ENCODE data around the gene USB1. TPM values are rescaled to one million over a fixed set of nuclear protein-coding genes. Genes with fewer than 3 reads are reported as not detected.

Gene USB1
- total and polyA plus RNA-seq, 2 donors (not counting 1 experiment from before 2014, with no cell fraction given) = 18.8 to 32.7 TPM

DNA sequence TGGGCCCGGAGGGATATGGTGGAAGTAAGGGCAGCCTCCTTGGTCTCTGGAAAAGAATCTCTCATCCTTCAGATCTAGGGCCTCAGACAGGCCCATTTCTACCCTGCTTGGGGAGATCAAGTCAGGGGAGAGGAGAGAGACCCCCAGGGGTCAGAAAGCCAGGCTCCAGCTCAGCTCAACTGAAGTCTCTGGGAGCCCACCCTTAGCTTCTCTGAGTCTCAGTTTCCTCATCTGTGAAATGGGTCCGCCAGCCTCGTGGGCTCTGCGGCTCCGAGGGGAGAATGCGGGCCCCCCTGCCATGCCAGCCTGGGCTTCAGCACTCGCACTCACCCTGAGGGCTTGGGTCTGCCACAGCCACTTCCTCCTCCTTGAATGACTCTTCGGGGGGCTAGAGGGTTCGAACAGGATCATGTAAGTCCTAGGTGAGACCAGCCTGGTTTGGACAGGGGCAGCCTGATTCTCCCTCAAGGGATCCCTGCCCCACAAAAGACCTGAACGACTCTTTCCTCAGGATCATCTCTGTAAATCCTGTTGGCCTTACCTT is 37.0 kb upstream of the USB1 start:
- Histone ChIP-seq H4K20me1 (ENCODE audit: control insufficient read depth, extremely low read depth, insufficient read depth, low read length) (no peaks in the 10 kb centered on the region), H3K4me2 (ENCODE audit: extremely low read depth, insufficient read depth, low read length) (no peak overlapping the region), H3K27ac (ENCODE audit: insufficient read depth, low read length) (no peak overlapping the region), H3K4me3 (replicated peaks in 1 of 4; ENCODE audit: control extremely low read depth in 1 of 4, insufficient read depth in 1 of 4, low read depth in 3 of 4, low read length in 4 of 4) (no peak overlapping the region), H3K4me1 (ENCODE audit: control insufficient read depth, extremely low read depth, insufficient read depth, low read length) (no peaks in the 10 kb centered on the region), H3K9ac (ENCODE audit: insufficient read depth, low read length) (no peak overlapping the region), H3K79me2 (ENCODE audit: control insufficient read depth, insufficient read depth, low read length) (no peaks in the 10 kb centered on the region), H3K27me3 (ENCODE audit: control insufficient read depth, insufficient read depth, low read length) (peaks cover 11% of the 10 kb centered on the region), H3K36me3 (ENCODE audit: control insufficient read depth, insufficient read depth, low read length) (no peaks in the 10 kb centered on the region), H3K9me3 (ENCODE audit: control insufficient read depth, insufficient read depth, low read depth, low read length) (no peaks in the 10 kb centered on the region), H2AFZ (ENCODE audit: low read length) (no peak overlapping the region)
- no peak for TF ChIP-seq EZH2 (IDR thresholded peaks at IDR 0.05; ENCODE audit: low read length, missing control alignments)
- TF ChIP-seq, protein P1, sequence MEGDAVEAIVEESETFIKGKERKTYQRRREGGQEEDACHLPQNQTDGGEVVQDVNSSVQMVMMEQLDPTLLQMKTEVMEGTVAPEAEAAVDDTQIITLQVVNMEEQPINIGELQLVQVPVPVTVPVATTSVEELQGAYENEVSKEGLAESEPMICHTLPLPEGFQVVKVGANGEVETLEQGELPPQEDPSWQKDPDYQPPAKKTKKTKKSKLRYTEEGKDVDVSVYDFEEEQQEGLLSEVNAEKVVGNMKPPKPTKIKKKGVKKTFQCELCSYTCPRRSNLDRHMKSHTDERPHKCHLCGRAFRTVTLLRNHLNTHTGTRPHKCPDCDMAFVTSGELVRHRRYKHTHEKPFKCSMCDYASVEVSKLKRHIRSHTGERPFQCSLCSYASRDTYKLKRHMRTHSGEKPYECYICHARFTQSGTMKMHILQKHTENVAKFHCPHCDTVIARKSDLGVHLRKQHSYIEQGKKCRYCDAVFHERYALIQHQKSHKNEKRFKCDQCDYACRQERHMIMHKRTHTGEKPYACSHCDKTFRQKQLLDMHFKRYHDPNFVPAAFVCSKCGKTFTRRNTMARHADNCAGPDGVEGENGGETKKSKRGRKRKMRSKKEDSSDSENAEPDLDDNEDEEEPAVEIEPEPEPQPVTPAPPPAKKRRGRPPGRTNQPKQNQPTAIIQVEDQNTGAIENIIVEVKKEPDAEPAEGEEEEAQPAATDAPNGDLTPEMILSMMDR (conservative IDR thresholded peaks at IDR 0.05 in 1 of 2, IDR thresholded peaks at IDR 0.05 in 1 of 2; ENCODE audit: low read depth in 1 of 2, low read length in 2 of 2) = no peak
- DNase-seq (ENCODE audit: low read depth in 2 of 2) = no peak

DNA sequence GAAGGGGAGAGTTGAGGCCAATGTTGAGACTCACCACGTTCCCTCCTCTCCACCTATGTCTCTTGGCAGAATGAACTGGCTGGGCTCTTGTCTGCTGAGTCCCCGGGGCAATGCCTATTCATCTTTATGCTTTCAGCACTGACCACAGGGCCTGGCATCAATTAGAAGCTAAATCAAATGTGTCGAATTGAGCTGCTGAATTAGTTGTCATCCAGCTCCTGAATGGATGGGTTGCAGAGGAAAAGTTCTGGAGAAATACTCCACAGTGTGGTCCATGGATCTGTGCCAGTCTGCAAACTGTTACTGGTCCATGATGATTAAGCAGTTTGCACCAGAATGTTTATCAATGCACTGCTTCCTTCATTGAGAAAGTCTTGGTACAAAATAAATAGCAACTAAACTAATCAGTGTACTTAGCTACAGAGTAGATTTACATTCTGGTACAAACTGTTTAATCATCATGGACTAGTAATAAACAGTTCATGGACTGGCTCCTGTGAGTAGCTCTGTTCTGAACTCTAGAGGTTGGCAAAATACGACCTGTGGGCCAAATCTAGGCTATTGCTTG is 34.9 kb upstream of the USB1 start:
- H3K79me2 ChIP-seq (ENCODE audit: control insufficient read depth, insufficient read depth, low read length) = no peaks in the 10 kb centered on the region
- peak in 1 of 2 donors; percentile 41 for DNase-seq (ENCODE audit: low read depth in 2 of 2)
- H3K4me3 ChIP-seq (replicated peaks in 1 of 4; ENCODE audit: control extremely low read depth in 1 of 4, insufficient read depth in 1 of 4, low read depth in 3 of 4, low read length in 4 of 4) = no peak overlapping the region
- no peaks in the 10 kb centered on the region for H3K4me1 ChIP-seq (ENCODE audit: control insufficient read depth, extremely low read depth, insufficient read depth, low read length)
- TF ChIP-seq EZH2 (IDR thresholded peaks at IDR 0.05; ENCODE audit: low read length, missing control alignments) = no peak
- TF ChIP-seq, protein P1 (conservative IDR thresholded peaks at IDR 0.05 in 1 of 2, IDR thresholded peaks at IDR 0.05 in 1 of 2; ENCODE audit: low read depth in 1 of 2, low read length in 2 of 2) = no peak
- no peaks in the 10 kb centered on the region for H4K20me1 ChIP-seq (ENCODE audit: control insufficient read depth, extremely low read depth, insufficient read depth, low read length)
- no peak overlapping the region for H3K9ac ChIP-seq (ENCODE audit: insufficient read depth, low read length)
- H2AFZ ChIP-seq (ENCODE audit: low read length) = no peak overlapping the region
- no peak overlapping the region for H3K4me2 ChIP-seq (ENCODE audit: extremely low read depth, insufficient read depth, low read length)
- H3K9me3 ChIP-seq (ENCODE audit: control insufficient read depth, insufficient read depth, low read depth, low read length) = no peaks in the 10 kb centered on the region
- H3K36me3 ChIP-seq (ENCODE audit: control insufficient read depth, insufficient read depth, low read length) = no peaks in the 10 kb centered on the region
- H3K27ac ChIP-seq (ENCODE audit: insufficient read depth, low read length) = no peak overlapping the region
- H3K27me3 ChIP-seq (ENCODE audit: control insufficient read depth, insufficient read depth, low read length) = peaks cover 6% of the 10 kb centered on the region

DNA sequence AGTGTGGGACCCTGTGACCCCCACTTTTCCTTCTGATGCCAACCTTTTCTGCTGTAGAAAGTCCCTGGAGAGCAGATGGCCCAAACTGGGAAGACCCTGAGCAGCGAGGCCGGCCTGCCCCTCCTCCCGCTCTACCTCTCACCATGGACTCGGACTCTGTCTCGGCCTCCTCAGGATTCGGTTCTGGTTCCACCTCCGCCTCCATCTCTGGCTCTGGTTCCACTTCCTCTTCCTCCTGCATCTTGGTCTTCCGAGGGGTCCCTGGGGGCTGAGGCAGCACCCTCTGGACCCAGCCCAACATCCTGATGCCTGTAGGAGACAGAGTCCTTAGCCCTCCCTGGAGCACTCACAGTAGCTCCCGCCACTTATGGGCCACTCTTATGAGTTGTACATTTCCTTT is 34.2 kb upstream of the USB1 start:
- Histone ChIP-seq H3K27ac (ENCODE audit: insufficient read depth, low read length) (no peak overlapping the region), H3K4me2 (ENCODE audit: extremely low read depth, insufficient read depth, low read length) (no peak overlapping the region), H3K36me3 (ENCODE audit: control insufficient read depth, insufficient read depth, low read length) (no peaks in the 10 kb centered on the region), H3K9me3 (ENCODE audit: control insufficient read depth, insufficient read depth, low read depth, low read length) (no peaks in the 10 kb centered on the region), H3K9ac (ENCODE audit: insufficient read depth, low read length) (no peak overlapping the region), H3K27me3 (ENCODE audit: control insufficient read depth, insufficient read depth, low read length) (peaks cover 3% of the 10 kb centered on the region), H4K20me1 (ENCODE audit: control insufficient read depth, extremely low read depth, insufficient read depth, low read length) (no peaks in the 10 kb centered on the region), H3K79me2 (ENCODE audit: control insufficient read depth, insufficient read depth, low read length) (no peaks in the 10 kb centered on the region), H3K4me3 (replicated peaks in 1 of 4; ENCODE audit: control extremely low read depth in 1 of 4, insufficient read depth in 1 of 4, low read depth in 3 of 4, low read length in 4 of 4) (no peak overlapping the region), H2AFZ (ENCODE audit: low read length) (no peak overlapping the region), H3K4me1 (ENCODE audit: control insufficient read depth, extremely low read depth, insufficient read depth, low read length) (no peaks in the 10 kb centered on the region)
- no peak for TF ChIP-seq EZH2 (IDR thresholded peaks at IDR 0.05; ENCODE audit: low read length, missing control alignments)
- TF ChIP-seq, protein P1 (conservative IDR thresholded peaks at IDR 0.05 in 1 of 2, IDR thresholded peaks at IDR 0.05 in 1 of 2; ENCODE audit: low read depth in 1 of 2, low read length in 2 of 2) = no peak
- DNase-seq (ENCODE audit: low read depth in 2 of 2) = no peak
